Fibroblast of skin of left biceps (primary cell): ENCODE results near the gene CDH4.

ENCODE experiments used
- DNase-seq, 2 experiments: peaks; one replicate each; pipeline ENCODE4 v3.0.0-alpha.2; 2013; ENCODE audit warnings: low read depth in 2 of 2

Gene CDH4

GRCh38 chr20:61556111-61556510, 304.1 kb downstream of the CDH4 start:
- peak; percentile 85 to 87 for DNase-seq

GRCh38 chr20:61556673-61557072, 304.6 kb downstream of the CDH4 start:
- DNase-seq, result no peak

GRCh38 chr20:61557621-61558020, 305.6 kb downstream of the CDH4 start:
- DNase-seq, result no peak

- DNase-seq, result no peak
Measured at GRCh38 chr20:61558726-61559125, 306.7 kb downstream of the CDH4 start.

GRCh38 chr20:61559706-61560315, 307.8 kb downstream of the CDH4 start:
- DNase-seq, result no peak

- DNase-seq, result peak in 1 of 2 experiments; percentile 29
Measured at GRCh38 chr20:61560361-61560853, 308.3 kb downstream of the CDH4 start.

- no peak for DNase-seq
Measured at GRCh38 chr20:61561111-61561830, 309.2 kb downstream of the CDH4 start.

- no peak for DNase-seq
Measured at GRCh38 chr20:61562491-61562890, 310.4 kb downstream of the CDH4 start.

GRCh38 chr20:61562897-61563504, 310.9 kb downstream of the CDH4 start:
- no peak for DNase-seq

GRCh38 chr20:61564628-61565027, 312.6 kb downstream of the CDH4 start:
- no peak for DNase-seq

GRCh38 chr20:61565791-61566190, 313.7 kb downstream of the CDH4 start:
- DNase-seq, result no peak

- no peak for DNase-seq
Measured at GRCh38 chr20:61566691-61567090, 314.6 kb downstream of the CDH4 start.

GRCh38 chr20:61567204-61567603, 315.1 kb downstream of the CDH4 start:
- DNase-seq, result no peak

GRCh38 chr20:61569825-61570224, 317.8 kb downstream of the CDH4 start:
- DNase-seq, result no peak

GRCh38 chr20:61570646-61571195, 318.7 kb downstream of the CDH4 start:
- no peak for DNase-seq

- no peak for DNase-seq
Measured at GRCh38 chr20:61571221-61571620, 319.2 kb downstream of the CDH4 start.

GRCh38 chr20:61571916-61572711, 320.1 kb downstream of the CDH4 start:
- DNase-seq, result no peak

- DNase-seq, result no peak
Measured at GRCh38 chr20:61572789-61573188, 320.7 kb downstream of the CDH4 start.

- DNase-seq, result no peak
Measured at GRCh38 chr20:61573415-61574305, 321.6 kb downstream of the CDH4 start.

- no peak for DNase-seq
Measured at GRCh38 chr20:61575151-61575937, 323.3 kb downstream of the CDH4 start.
